Ovary (tissue), 9 donors: ENCODE results near the gene RANBP10. TPM values are rescaled to one million over a fixed set of nuclear protein-coding genes. Genes with fewer than 3 reads are reported as not detected.

Experiments used
- DNase-seq, 5 donors: peaks; one replicate each; pipeline ENCODE4 v3.0.0-alpha.2; 2019 to 2020
- H3K27ac ChIP-seq, 2 donors: fragments of 200-600 bp; one replicate each; pipeline versions ENCODE4 v1.5.1 to v1.8.0; 2019 to 2022
- H3K27me3 ChIP-seq: fragments of 200-600 bp; one replicate; pipeline ENCODE4 v1.8.0; 2022
- H3K36me3 ChIP-seq: fragments of 200-600 bp; sonication (generic); one replicate; pipeline ENCODE4 v1.5.1; 2019
- H3K4me1 ChIP-seq: one replicate; pipeline ENCODE4 v1.8.1; 2013; ENCODE audit warnings: mild to moderate bottlenecking, moderate library complexity; ENCODE audit not compliant: insufficient read depth
- H3K4me3 ChIP-seq: fragments of 200-600 bp; sonication (generic); one replicate; pipeline ENCODE4 v1.5.1; 2017
- H3K9me3 ChIP-seq, 2 donors: fragments of 200-600 bp in 1 of 2; sonication (generic) in 1 of 2; one replicate each; pipeline versions ENCODE4 v1.5.1 to v1.8.1; 2013 to 2019; ENCODE audit warnings: mild to moderate bottlenecking in 1 of 2, moderate library complexity in 1 of 2
- CTCF ChIP-seq, 3 donors: fragments of 450-650 bp in 2 of 3; fragments of 200-600 bp in 1 of 3; IDR thresholded peaks; one replicate each; pipeline versions ENCODE4 v1.5.1 to v1.8.0; 2016 to 2022; ENCODE audit warnings: antibody characterized with exemption in 3 of 3, mild to moderate bottlenecking in 1 of 3
- EP300 ChIP-seq: sonication (generic); formaldehyde crosslinking; IDR thresholded peaks from one replicate; pipeline ENCODE4 v1.6.1; 2017; ENCODE audit warnings: antibody characterized with exemption
- POLR2A ChIP-seq: fragments of 450-650 bp; IDR thresholded peaks from one replicate; pipeline ENCODE4 v1.6.1; 2017; ENCODE audit warnings: antibody characterized with exemption, mild to moderate bottlenecking, moderate library complexity
- WGBS, 3 donors: extraction: QIAGEN DNeasy Blood & Tissue Kit in 1 of 3; methylation state at CpG; one replicate each; pipeline versions ENCODE4 v1.1.5 to v1.1.7; 2013 to 2017; 5-methylcytosine and 5-hydroxymethylcytosine counted together
- intact Hi-C, 4 donors: fragments of 100-400 bp; cut with DNase I; formaldehyde crosslinking; loops; one replicate each; pipeline versions ENCODE4 v1.11.0 to v1.15.1; 2022 to 2023
- polyA plus RNA-seq, 2 donors: library from polyadenylated mRNA; stranded (reverse); fragments of 200-250 nt in 1 of 2; fragments of 350-450 nt in 1 of 2; fragmentation: Illumina TruSeq in 1 of 2; extraction: RNeasy Lipid Tissue Mini Kit (QIAGEN cat#74804) in 1 of 2; gene quantifications; one replicate each; pipeline ENCODE4 v1.2.3, GENCODE V29; 2013 to 2014
- total RNA-seq, 7 donors: library from RNA; depleted of rRNA in 2 of 7; stranded (reverse); fragments of >200 nt in 2 of 7; fragmentation: NEBNext Ultra II Directional in 3 of 7; extraction: Animal tissue kit (Norgen Biotek cat#: 25700) in 3 of 7; gene quantifications; one replicate each; pipeline versions ENCODE4 v1.1.0 to v1.2.4, GENCODE V29; 2016 to 2023
- donor health status: DM: no; HTN: no; CAD: no; lungs with moderate emphysema.
- donor health status: DM: no; HTN: no; CAD: no.
- donor health status: Bipolar disorder and iron deficiency.
- donor health status: DM: yes; HTN: yes; CAD: no.
- donor health status: DM: no; HTN: no; CAD: no.
- donor health status: DM: yes; HTN: yes; CAD: no.

RANBP10 gene
- total and polyA plus RNA-seq, 9 donors, result 8.3 to 19.6 (median 16.9) TPM

DNA sequence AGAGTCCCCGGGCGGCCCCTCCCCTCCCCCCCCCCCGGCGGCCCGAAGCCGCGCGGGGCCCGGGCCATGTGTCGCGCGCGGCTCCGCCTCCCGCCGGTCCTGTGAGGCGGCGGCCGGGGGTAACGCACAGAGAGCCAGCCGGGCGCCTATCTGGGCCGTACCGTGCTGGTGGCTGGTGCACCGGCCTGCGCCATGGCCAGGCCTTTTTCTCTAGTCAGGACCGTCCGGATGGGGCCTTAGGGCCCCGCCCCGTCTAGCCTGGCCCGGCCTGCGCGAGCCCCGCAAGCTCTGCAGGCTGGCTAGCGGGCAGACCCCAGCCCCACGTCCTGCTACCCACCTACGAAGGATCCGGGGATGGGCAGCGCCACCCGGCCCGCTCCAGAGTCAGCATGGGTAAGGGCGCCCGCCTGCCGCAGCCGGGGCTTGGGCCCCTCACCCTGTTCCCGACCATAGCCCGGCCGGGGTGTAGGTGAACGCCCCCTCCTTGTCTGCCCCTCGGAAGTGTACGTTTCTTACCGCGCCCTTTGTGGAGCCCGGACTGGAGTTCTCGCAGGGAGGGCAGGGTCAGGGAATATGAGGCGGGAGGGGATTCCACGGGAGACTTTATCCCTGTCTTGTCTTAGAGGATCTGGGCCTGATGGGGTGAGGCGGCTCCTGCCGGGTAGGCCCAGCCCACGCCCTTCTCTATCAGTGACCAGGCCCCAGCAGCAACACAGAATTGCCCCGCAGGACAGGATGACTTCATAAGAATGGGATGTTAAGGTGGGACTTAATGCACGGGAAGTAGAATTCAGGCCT lies 40.9 kb upstream of the RANBP10 start, which contains the start of gene CENPT:
Gene CENPT, minus strand, starts transcription at position 630 of the 798 bp plus-strand sequence. CDS start 13,834 bp downstream, outside the sequence.
- no peaks in the 10 kb centered on the region for H3K9me3 ChIP-seq
- peak within 1 kb of the TSS; percentile 53 to 96 for H3K27ac ChIP-seq
- 0 to 1% (median 0%) methylated on average over 39 to 62 of the region's 62 CpGs for WGBS, 3 donors
- peaks cover 16% of the 10 kb centered on the region for H3K4me1 ChIP-seq
- no peak for DNase-seq
- peak within 1 kb of the TSS; percentile 93 for H3K4me3 ChIP-seq
- no peaks in the 10 kb centered on the region for H3K36me3 ChIP-seq
- TF ChIP-seq POLR2A (no peak), EP300 (no peak), CTCF (IDR thresholded peaks at IDR 0.05) (no peak)
- no peaks in the 10 kb centered on the region for H3K27me3 ChIP-seq
- intact Hi-C loops, result no loop called here

- intact Hi-C loops, result no loop called here
- Histone ChIP-seq H3K27ac (peak within 1 kb of the TSS; percentile 53 to 96), H3K4me1 (peaks cover 16% of the 10 kb centered on the region), H3K4me3 (peak within 1 kb of the TSS; percentile 93), H3K36me3 (no peaks in the 10 kb centered on the region), H3K9me3 (no peaks in the 10 kb centered on the region), H3K27me3 (no peaks in the 10 kb centered on the region)
- TF ChIP-seq EP300, result no peak
- TF ChIP-seq POLR2A, result peak; percentile 56
- WGBS, 3 donors, result 0 to 1% (median 1%) methylated on average over 37 to 57 of the region's 57 CpGs
- peak; percentile 95 to 97 (median 96) for DNase-seq
Measured at GRCh38 chr16:67846320-67847063, 40.1 kb upstream of the RANBP10 start, which contains the start of gene NUTF2. Gene NUTF2 (plus strand): TSS chr16:67846933. CDS start chr16:67865131, 18,198 bp downstream.

DNA sequence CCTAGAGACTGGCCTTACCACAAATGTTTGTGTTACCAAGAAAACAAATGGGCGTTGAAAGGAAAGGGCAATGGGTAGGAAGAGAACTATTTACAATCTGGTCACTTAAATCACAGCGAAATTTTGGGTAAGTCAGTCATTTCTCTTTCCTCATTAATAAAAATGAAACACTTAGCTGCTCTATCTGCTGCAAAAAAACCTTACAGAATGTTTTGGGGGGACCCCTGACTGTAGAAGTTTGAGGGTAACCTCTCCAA lies 39.6 kb upstream of the RANBP10 start:
- TF ChIP-seq POLR2A (no peak), CTCF (IDR thresholded peaks at IDR 0.05) (no peak), EP300 (no peak)
- Histone ChIP-seq H3K4me3 (peak overlapping the region; percentile 93), H3K36me3 (no peaks in the 10 kb centered on the region), H3K27me3 (no peaks in the 10 kb centered on the region), H3K4me1 (peaks cover 16% of the 10 kb centered on the region), H3K27ac (peak overlapping the region; percentile 53 to 96), H3K9me3 (no peaks in the 10 kb centered on the region)
- WGBS, 3 donors, result 11 to 21% (median 14%) methylated on average over 2 of the region's 2 CpGs
- DNase-seq, result no peak
- intact Hi-C loops, result no loop called here

DNA sequence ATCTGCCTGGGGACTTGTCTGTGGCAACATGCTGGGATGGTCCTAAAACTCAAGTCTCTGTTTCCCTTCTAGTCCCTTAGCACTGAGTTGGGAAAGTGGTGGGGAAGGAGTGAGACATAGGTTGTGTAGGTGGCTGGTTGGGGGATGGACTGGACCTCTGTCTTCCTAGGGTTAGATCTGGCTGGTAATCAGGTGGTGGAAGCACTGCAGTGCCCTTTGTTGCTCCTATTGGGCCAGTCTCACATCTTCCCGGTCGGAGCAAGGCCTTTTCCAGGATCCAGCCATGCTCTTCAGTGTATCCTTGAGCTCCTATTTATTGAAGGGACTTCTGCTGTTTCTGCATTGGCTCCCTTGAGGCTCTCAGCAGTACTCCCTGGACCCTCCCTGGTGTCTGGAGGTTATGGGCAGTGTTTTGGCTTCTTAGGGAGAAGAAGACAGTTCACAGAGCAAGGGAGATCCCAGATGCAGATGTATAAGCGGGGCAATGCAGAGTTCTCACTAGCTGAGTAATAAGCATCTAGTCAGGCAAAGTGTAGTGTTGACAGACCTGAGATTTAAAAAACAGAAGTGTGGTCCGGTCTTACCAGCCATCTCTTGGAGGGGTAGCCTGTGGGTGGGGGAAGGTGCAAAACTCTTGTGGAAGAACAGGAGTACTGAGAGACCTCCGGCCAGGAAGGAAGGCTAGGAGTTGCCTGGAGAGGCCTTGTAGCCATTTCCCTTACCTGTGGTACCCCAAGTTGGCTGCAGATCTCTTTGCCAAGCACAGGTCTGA lies 39.1 kb upstream of the RANBP10 start:
- no peak overlapping the region for H3K4me3 ChIP-seq

More for the DNA sequence above, 39.1 kb upstream of the RANBP10 start:
- DNase-seq, result no peak
- WGBS, 3 donors, result 57 to 67% (median 60%) methylated on average over 5 of the region's 5 CpGs
- TF ChIP-seq CTCF (IDR thresholded peaks at IDR 0.05) (no peak), EP300 (no peak), POLR2A (no peak)
- Histone ChIP-seq H3K4me1 (peaks cover 16% of the 10 kb centered on the region), H3K9me3 (no peaks in the 10 kb centered on the region), H3K27me3 (no peaks in the 10 kb centered on the region), H3K36me3 (no peaks in the 10 kb centered on the region), H3K27ac (peak overlapping the region in 1 of 2 donors; percentile 96)
- intact Hi-C loops, result no loop called here
